ENCODE data around the gene MRFAP1.
A peak's percentile ranks its signal among the peaks of the same experiment; 100 is the strongest.

The MRFAP1 gene

DNA sequence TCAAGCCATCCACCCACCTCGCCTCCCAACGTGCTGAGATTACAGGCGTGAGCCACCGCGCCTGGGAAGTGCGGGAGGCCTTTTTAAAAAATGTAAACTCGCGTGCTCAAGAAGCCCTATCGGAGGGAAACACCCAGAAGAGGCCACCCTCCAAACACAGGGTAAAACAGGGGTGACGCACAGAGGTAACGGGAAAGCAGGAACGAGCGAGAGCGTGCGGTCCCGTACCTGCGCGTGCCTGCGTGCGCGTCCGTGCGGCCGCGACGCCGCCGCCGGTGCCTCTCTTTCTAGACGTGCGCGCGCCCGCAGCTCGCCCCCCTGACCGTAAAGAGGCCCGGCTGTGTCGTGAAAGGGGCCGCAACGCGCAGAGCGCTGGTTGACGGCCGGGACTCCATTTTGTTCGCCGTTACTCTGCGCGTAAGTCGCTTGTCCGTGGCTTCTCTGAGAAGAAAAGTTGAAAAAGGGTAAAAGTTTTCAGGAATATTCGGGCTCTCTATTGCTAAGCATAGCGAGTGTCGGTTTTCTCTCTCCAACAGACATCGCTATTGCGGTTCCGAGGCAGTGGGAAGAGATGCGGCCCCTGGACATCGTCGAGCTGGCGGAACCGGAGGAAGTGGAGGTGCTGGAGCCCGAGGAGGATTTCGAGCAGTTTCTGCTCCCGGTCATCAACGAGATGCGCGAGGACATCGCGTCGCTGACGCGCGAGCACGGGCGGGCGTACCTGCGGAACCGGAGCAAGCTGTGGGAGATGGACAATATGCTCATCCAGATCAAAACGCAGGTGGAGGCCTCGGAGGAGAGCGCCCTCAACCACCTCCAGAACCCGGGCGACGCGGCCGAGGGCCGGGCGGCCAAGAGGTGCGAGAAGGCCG, at the start of gene MRFAP1:
Gene MRFAP1 (plus strand): TSS at position 394 of the 872 bp plus-strand sequence. CDS start 178 bp downstream, at position 572.
- peaks cover 23% of the 10 kb centered on the region for H3K4me1 ChIP-seq (ENCODE audit: insufficient read depth, low read length)
- peak within 1 kb of the TSS; percentile 79 for H3K9ac ChIP-seq (ENCODE audit: low read length)
- H3K27me3 ChIP-seq (ENCODE audit: control insufficient read depth in 1 of 2, insufficient read depth in 2 of 2, low read length in 2 of 2): no peaks in the 10 kb centered on the region
- peak within 1 kb of the TSS; percentile 88 to 94 for H3K4me3 ChIP-seq (ENCODE audit: low read depth in 1 of 2, low read length in 2 of 2)
- H3K9me3 ChIP-seq (ENCODE audit: low read length): no peaks in the 10 kb centered on the region
- H3K27ac ChIP-seq (ENCODE audit: low read depth, low read length): peak within 1 kb of the TSS; percentile 99
- H3K36me3 ChIP-seq (ENCODE audit: insufficient read depth, low read length): peaks cover 25% of the 10 kb centered on the region

DNA sequence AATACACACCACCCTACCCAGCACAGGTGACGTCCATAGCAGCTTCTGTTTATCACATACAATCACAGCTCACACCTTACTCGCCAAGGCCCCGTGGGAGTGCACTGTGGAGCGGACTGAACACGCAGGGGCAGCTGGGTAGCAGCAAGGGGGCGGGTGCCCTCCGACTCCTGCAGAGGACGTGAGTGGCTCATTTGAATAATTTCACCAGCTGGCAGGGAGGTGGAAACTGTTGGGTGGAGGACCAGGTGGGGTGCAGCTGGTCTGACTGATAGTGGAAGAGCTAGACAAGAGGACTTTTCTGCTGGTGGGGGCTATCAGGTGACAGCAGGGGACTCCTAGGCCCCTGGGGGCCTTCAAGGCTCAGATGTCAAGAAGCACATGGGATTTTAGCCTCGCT, 49.2 kb upstream of the MRFAP1 start:
- peaks cover 7% of the 10 kb centered on the region for H3K36me3 ChIP-seq (ENCODE audit: insufficient read depth, low read length)
- H3K4me1 ChIP-seq (ENCODE audit: insufficient read depth, low read length): no peaks in the 10 kb centered on the region
- H3K9ac ChIP-seq (ENCODE audit: low read length): no peak overlapping the region
- H3K27ac ChIP-seq (ENCODE audit: low read depth, low read length): no peak overlapping the region
- H3K9me3 ChIP-seq (ENCODE audit: low read length): no peaks in the 10 kb centered on the region
- H3K27me3 ChIP-seq (ENCODE audit: control insufficient read depth in 1 of 2, insufficient read depth in 2 of 2, low read length in 2 of 2): no peaks in the 10 kb centered on the region
- no peak overlapping the region for H3K4me3 ChIP-seq (ENCODE audit: low read depth in 1 of 2, low read length in 2 of 2)

DNA sequence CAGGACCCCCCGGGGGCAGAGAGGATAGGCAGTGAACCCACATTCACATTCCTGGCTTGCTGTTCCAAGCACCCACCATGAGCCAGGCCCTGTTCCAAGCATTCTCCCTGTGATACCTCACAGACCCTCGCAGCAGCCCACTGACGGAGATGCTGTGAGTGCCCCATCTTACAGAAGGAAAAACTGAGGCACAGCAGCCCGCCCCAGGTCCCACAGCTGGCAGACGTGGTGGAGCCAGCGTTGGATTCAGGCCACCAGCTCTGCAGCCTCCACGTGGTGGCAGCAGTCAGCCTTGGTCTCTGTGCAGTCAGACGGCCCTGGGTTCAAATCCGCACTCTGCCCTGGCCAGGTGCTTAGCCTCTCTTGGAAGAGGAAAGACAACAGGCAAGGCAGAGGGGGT, 48.7 kb upstream of the MRFAP1 start:
- Histone ChIP-seq H3K36me3 (ENCODE audit: insufficient read depth, low read length) (peaks cover 12% of the 10 kb centered on the region), H3K9ac (ENCODE audit: low read length) (no peak overlapping the region), H3K4me1 (ENCODE audit: insufficient read depth, low read length) (no peaks in the 10 kb centered on the region), H3K27ac (ENCODE audit: low read depth, low read length) (no peak overlapping the region), H3K9me3 (ENCODE audit: low read length) (no peaks in the 10 kb centered on the region), H3K4me3 (ENCODE audit: low read depth in 1 of 2, low read length in 2 of 2) (no peak overlapping the region), H3K27me3 (ENCODE audit: control insufficient read depth in 1 of 2, insufficient read depth in 2 of 2, low read length in 2 of 2) (no peaks in the 10 kb centered on the region)

DNA sequence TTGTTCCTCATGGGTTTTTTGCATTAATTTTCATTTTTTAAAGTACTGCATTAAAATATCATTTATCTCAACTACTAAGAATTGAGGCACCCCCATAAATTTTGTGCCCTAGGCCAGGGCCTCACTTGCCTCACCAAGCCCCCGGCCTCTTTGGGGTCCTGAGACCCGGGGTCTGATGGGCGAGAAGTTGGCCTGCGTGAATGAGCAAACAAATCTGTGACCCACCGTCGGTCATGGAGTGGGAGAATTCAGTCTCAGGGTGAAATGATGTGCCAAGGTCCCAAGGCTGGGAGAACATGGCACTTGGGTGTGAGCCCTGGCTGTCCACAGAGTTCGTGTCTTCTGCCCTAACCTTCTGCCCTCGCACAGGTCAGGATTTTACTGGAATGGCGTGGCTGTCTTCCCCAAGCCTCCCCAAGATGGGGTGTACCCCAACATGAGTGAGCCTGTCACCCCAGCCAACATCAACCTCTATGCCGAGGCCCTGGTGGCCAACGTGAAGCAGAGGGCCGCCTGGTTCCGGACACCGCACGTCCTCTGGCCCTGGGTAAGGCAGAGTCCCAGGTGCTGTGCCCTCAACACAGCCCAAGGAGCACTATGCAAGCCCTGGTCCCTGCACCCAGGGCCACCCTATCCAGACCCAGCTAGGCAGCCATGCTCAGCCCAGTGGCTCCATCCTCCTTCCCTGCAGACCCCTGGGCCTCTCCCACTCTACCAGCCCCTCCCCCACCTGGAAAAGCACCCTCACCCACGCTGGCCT, 47.5 kb upstream of the MRFAP1 start:
- Histone ChIP-seq H3K4me3 (ENCODE audit: low read depth in 1 of 2, low read length in 2 of 2) (no peak overlapping the region), H3K4me1 (ENCODE audit: insufficient read depth, low read length) (no peaks in the 10 kb centered on the region), H3K9me3 (ENCODE audit: low read length) (no peaks in the 10 kb centered on the region), H3K9ac (ENCODE audit: low read length) (no peak overlapping the region), H3K27me3 (ENCODE audit: control insufficient read depth in 1 of 2, insufficient read depth in 2 of 2, low read length in 2 of 2) (no peaks in the 10 kb centered on the region), H3K27ac (ENCODE audit: low read depth, low read length) (no peak overlapping the region), H3K36me3 (ENCODE audit: insufficient read depth, low read length) (peaks cover 12% of the 10 kb centered on the region)

DNA sequence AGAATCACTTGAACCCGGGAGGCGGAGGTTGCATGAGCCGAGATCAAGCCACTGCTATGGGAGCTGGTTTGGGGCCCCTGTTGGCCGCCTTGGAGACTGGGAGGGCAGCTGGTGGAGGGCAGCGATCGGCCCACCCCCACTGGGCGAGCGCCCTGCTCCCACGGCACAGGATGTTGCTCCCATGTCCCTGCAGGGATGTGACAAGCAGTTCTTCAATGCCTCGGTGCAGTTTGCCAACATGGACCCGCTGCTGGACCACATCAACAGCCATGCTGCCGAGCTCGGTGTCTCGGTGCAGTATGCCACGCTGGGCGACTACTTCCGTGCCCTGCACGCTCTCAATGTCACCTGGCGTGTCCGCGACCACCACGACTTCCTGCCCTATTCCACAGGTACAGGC, 46.1 kb upstream of the MRFAP1 start:
- Histone ChIP-seq H3K36me3 (ENCODE audit: insufficient read depth, low read length) (peaks cover 12% of the 10 kb centered on the region), H3K27ac (ENCODE audit: low read depth, low read length) (no peak overlapping the region), H3K9me3 (ENCODE audit: low read length) (no peaks in the 10 kb centered on the region), H3K4me3 (ENCODE audit: low read depth in 1 of 2, low read length in 2 of 2) (no peak overlapping the region), H3K9ac (ENCODE audit: low read length) (no peak overlapping the region), H3K27me3 (ENCODE audit: control insufficient read depth in 1 of 2, insufficient read depth in 2 of 2, low read length in 2 of 2) (no peaks in the 10 kb centered on the region), H3K4me1 (ENCODE audit: insufficient read depth, low read length) (no peaks in the 10 kb centered on the region)

DNA sequence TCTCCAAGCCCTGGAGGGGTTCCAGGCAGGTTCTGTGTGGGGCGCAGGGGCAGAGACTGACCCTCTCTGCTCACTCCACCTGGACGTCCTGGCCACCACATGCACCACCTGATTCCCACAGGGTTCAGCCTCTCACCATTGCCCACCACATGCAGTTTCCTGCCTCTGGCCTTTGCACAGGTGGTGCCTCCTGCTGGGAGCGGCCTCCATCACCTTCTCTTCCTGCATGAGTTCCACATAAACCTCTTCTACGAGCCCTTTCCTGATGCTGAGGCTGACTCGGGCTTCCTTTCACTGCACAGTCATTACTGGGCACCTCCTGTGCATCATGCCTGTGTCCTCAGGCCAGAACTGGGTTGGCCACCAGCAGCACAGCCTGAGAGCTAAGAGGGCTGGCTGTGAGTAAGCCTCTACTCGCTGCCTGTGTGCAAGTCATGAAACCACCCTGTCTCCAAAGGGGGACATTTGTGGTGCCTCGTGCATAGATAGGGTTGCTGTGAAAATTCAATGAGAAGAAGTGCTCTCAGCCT, 45.6 kb upstream of the MRFAP1 start:
- Histone ChIP-seq H3K27me3 (ENCODE audit: control insufficient read depth in 1 of 2, insufficient read depth in 2 of 2, low read length in 2 of 2) (no peaks in the 10 kb centered on the region), H3K4me1 (ENCODE audit: insufficient read depth, low read length) (no peaks in the 10 kb centered on the region), H3K4me3 (ENCODE audit: low read depth in 1 of 2, low read length in 2 of 2) (no peak overlapping the region), H3K27ac (ENCODE audit: low read depth, low read length) (no peak overlapping the region), H3K36me3 (ENCODE audit: insufficient read depth, low read length) (peaks cover 12% of the 10 kb centered on the region), H3K9ac (ENCODE audit: low read length) (no peak overlapping the region), H3K9me3 (ENCODE audit: low read length) (no peaks in the 10 kb centered on the region)

DNA sequence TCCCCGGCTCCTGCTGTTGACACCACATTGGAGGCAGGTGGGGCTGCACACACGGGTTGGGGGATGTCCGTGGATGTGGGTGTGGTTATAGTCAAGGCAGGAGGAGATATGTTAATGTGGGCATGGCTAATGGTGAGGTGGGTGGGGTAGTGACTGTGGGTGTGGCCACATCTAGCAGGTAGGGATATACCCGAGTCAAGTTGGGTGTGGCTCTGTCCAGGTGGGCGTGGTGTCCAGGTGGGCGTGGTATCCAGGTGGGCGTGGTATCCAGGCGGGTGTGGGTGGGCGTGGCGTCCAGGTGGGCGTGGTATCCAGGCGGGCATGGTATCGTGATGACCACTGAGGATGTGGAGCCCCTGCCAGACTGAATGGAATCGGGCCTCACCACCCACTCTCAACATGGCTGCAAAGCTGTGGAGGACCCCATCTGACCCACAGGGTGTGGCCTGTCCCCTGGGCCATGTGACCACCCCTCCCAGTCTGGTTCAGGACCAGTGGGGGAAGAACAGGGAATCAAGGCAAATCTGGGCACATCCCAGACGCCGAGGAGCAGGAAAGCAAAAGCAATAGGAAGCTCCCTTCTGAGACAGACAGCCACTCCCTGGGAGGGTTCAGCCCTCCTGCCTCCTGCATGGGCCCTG, 44.5 kb upstream of the MRFAP1 start:
- Histone ChIP-seq H3K9ac (ENCODE audit: low read length) (no peak overlapping the region), H3K4me1 (ENCODE audit: insufficient read depth, low read length) (no peaks in the 10 kb centered on the region), H3K9me3 (ENCODE audit: low read length) (no peaks in the 10 kb centered on the region), H3K36me3 (ENCODE audit: insufficient read depth, low read length) (peaks cover 12% of the 10 kb centered on the region), H3K27me3 (ENCODE audit: control insufficient read depth in 1 of 2, insufficient read depth in 2 of 2, low read length in 2 of 2) (no peaks in the 10 kb centered on the region), H3K4me3 (ENCODE audit: low read depth in 1 of 2, low read length in 2 of 2) (no peak overlapping the region), H3K27ac (ENCODE audit: low read depth, low read length) (no peak overlapping the region)

DNA sequence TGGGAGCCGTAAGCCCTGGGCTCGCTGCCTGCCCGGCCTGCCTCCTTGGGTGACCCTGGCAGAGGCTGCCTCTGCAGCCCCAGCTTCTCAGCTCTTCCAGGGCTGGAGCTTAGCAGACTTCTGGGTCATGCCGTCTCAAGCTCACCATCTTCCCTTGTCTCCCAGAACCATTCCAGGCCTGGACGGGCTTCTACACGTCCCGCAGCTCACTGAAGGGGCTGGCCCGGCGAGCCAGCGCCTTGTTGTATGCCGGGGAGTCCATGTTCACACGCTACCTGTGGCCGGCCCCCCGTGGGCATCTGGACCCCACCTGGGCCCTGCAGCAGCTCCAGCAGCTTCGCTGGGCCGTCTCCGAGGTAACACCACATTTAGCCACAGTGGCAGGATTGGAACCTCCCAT, 43.5 kb upstream of the MRFAP1 start:
- no peak overlapping the region for H3K9ac ChIP-seq (ENCODE audit: low read length)
- no peak overlapping the region for H3K4me3 ChIP-seq (ENCODE audit: low read depth in 1 of 2, low read length in 2 of 2)
- H3K27ac ChIP-seq (ENCODE audit: low read depth, low read length): no peak overlapping the region
- H3K27me3 ChIP-seq (ENCODE audit: control insufficient read depth in 1 of 2, insufficient read depth in 2 of 2, low read length in 2 of 2): no peaks in the 10 kb centered on the region
- no peaks in the 10 kb centered on the region for H3K9me3 ChIP-seq (ENCODE audit: low read length)
- H3K4me1 ChIP-seq (ENCODE audit: insufficient read depth, low read length): no peaks in the 10 kb centered on the region
- peaks cover 18% of the 10 kb centered on the region for H3K36me3 ChIP-seq (ENCODE audit: insufficient read depth, low read length)

DNA sequence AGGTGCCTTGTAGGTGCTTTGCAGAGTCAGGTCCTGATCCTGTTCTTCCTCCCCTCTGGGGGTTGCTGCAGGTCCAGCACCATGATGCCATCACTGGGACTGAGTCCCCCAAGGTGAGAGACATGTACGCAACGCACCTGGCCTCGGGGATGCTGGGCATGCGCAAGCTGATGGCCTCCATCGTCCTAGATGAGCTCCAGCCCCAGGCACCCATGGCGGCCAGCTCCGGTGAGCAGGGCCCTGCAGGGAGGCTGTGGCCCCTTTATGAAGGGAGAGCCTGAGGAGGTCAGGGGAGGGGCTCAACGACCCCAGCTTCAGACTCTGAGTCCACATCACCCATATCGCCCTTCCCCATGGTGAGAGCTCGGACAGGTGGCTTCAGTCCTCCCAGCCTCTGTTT, 42.4 kb upstream of the MRFAP1 start:
- no peaks in the 10 kb centered on the region for H3K9me3 ChIP-seq (ENCODE audit: low read length)
- H3K27me3 ChIP-seq (ENCODE audit: control insufficient read depth in 1 of 2, insufficient read depth in 2 of 2, low read length in 2 of 2): no peaks in the 10 kb centered on the region
- H3K4me3 ChIP-seq (ENCODE audit: low read depth in 1 of 2, low read length in 2 of 2): no peak overlapping the region
- H3K27ac ChIP-seq (ENCODE audit: low read depth, low read length): no peak overlapping the region
- H3K4me1 ChIP-seq (ENCODE audit: insufficient read depth, low read length): no peaks in the 10 kb centered on the region
- no peak overlapping the region for H3K9ac ChIP-seq (ENCODE audit: low read length)
- H3K36me3 ChIP-seq (ENCODE audit: insufficient read depth, low read length): peaks cover 22% of the 10 kb centered on the region

DNA sequence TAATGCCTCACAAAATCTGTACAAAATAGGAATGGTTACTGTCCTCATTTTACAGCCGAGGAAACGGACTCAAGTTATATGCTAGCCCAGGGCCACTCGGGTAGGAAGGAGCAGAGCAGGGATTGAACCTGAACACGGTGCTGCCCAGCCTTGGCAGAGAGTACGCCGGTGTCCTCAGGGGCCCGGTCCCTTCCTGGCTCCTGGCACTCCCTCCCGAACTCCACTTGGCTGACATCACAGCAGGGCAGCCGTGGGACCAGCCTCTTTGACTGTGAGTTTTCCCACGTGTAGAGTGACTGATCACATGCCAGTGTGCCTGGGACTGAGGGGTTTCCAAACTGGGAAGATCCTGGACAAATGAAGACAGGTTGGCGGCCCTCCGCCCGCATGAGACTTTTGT, 41.8 kb upstream of the MRFAP1 start:
- Histone ChIP-seq H3K27me3 (ENCODE audit: control insufficient read depth in 1 of 2, insufficient read depth in 2 of 2, low read length in 2 of 2) (no peaks in the 10 kb centered on the region), H3K36me3 (ENCODE audit: insufficient read depth, low read length) (peaks cover 22% of the 10 kb centered on the region), H3K4me3 (ENCODE audit: low read depth in 1 of 2, low read length in 2 of 2) (no peak overlapping the region), H3K4me1 (ENCODE audit: insufficient read depth, low read length) (no peaks in the 10 kb centered on the region), H3K9me3 (ENCODE audit: low read length) (no peaks in the 10 kb centered on the region), H3K9ac (ENCODE audit: low read length) (no peak overlapping the region), H3K27ac (ENCODE audit: low read depth, low read length) (no peak overlapping the region)

DNA sequence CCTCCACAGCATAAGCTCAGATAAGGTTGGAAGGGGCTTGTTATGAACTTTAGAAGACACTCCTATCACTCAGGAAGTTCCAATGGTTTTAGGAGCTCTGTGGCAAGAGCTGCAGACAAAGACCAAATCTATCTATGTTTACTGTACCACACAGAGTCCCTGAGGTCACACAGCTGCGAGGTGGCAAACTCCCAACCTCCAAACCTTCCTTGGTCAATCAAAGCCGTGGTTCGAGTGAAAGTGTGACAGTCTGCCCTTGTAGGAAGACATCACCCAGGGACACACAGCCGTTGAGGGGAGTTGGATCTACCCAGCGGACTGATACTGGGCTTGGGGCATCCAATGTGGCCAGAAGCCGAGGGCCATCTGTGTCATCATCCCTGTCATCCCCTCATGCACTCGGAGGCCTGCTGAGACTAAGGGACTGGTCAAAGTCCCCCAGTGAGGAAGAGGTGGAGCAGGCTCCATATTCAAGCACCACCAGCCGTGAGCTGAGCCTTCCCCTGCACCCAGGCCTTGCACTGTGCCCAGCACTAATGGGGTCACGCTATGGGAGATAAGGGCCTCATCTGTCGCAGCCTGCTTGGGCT, 38.7 kb upstream of the MRFAP1 start:
- H3K27ac ChIP-seq (ENCODE audit: low read depth, low read length): no peak overlapping the region
- H3K9ac ChIP-seq (ENCODE audit: low read length): no peak overlapping the region
- H3K4me1 ChIP-seq (ENCODE audit: insufficient read depth, low read length): no peaks in the 10 kb centered on the region
- no peak overlapping the region for H3K4me3 ChIP-seq (ENCODE audit: low read depth in 1 of 2, low read length in 2 of 2)
- H3K36me3 ChIP-seq (ENCODE audit: insufficient read depth, low read length): peaks cover 18% of the 10 kb centered on the region
- no peaks in the 10 kb centered on the region for H3K27me3 ChIP-seq (ENCODE audit: control insufficient read depth in 1 of 2, insufficient read depth in 2 of 2, low read length in 2 of 2)
- peaks cover 8% of the 10 kb centered on the region for H3K9me3 ChIP-seq (ENCODE audit: low read length)

Measured in muscle layer of colon (tissue), 2 donors.